Thyroid gland (tissue), 4 donors: Measurements from ENCODE around the gene HSD11B2. TPM values are rescaled to one million over a fixed set of nuclear protein-coding genes. Genes with fewer than 3 reads are reported as not detected.

Source experiments
- DNase-seq, 2 donors: peaks; one replicate each; pipeline ENCODE4 v3.0.0-alpha.2; 2019
- H3K27ac ChIP-seq, 3 donors: fragments of 200-600 bp; sonication (generic); 1 replicate in 2 of 3; 2 replicates in 1 of 3; pipeline ENCODE4 v1.5.1; 2016 to 2019; ENCODE audit warnings: mild to moderate bottlenecking in 1 of 3, moderate library complexity in 1 of 3
- H3K27me3 ChIP-seq: fragments of 200-600 bp; sonication (generic); one replicate; pipeline ENCODE4 v1.5.1; 2019
- H3K36me3 ChIP-seq, 2 donors: fragments of 200-600 bp; sonication (generic); one replicate each; pipeline ENCODE4 v1.5.1; 2016 to 2019
- H3K4me1 ChIP-seq, 2 donors: fragments of 200-600 bp; sonication (generic); one replicate each; pipeline ENCODE4 v1.5.1; 2017 to 2019
- H3K4me3 ChIP-seq, 3 donors: fragments of 200-600 bp; sonication (generic); replicated peaks in 1 of 3; 1 replicate in 2 of 3; 2 replicates in 1 of 3; pipeline ENCODE4 v1.5.1; 2016; ENCODE audit warnings: mild to moderate bottlenecking in 1 of 3
- H3K9me3 ChIP-seq: fragments of 200-600 bp; sonication (generic); one replicate; pipeline ENCODE4 v1.5.1; 2017
- POLR2A ChIP-seq, 2 donors: fragments of 450-650 bp; IDR thresholded peaks; one replicate each; pipeline ENCODE4 v1.6.1; 2017; ENCODE audit warnings: antibody characterized with exemption in 2 of 2, mild to moderate bottlenecking in 2 of 2, moderate library complexity in 1 of 2
- WGBS, 2 donors: methylation state at CpG; one replicate each; pipeline ENCODE4 v1.1.5; 2017; 5-methylcytosine and 5-hydroxymethylcytosine counted together
- intact Hi-C: fragments of 100-400 bp; cut with DNase I; formaldehyde crosslinking; loops from one replicate; pipeline ENCODE4 v1.15.1; 2023
- total RNA-seq, 4 donors: library from RNA; depleted of rRNA; stranded (reverse); fragments of >200 nt; gene quantifications; one replicate each; pipeline ENCODE4 v1.2.3, GENCODE V29; 2016
- TF ChIP-seq, protein P1 (sequence below), 6 experiments: fragments of 200-600 bp in 3 of 6; fragments of 450-650 bp in 3 of 6; sonication (generic) in 3 of 6; IDR thresholded peaks; one replicate each; pipeline ENCODE4 v1.5.1; 2016 to 2019; ENCODE audit warnings: antibody characterized with exemption in 6 of 6, mild to moderate bottlenecking in 2 of 6, inconsistent platforms in 1 of 6, moderate library complexity in 1 of 6

HSD11B2 gene
- total RNA-seq, 4 donors from 2014 or later, result 4.6 to 11.9 (median 9.0) TPM

DNA sequence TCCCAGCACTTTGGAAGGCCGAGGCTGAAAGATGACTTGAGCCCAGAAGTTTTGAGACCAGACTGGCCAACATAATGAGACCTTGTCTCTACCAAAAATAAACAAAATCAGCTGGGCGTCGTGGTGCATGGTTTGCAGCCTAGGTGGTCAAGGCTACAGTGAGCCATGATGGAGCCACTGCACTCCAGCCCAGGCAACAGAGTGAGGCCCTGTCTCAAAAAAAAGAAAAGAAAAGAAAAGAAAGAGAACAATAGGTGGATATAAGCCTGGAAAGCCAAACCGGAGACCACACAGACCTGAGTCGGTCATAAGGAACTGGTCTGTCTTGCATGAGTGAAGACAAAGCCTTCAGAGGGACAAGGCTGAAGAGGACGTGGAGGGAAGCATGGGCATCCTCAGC lies 35.7 kb downstream of the HSD11B2 start:
- Histone ChIP-seq H3K27me3 (no peaks in the 10 kb centered on the region), H3K4me3 (no peak overlapping the region), H3K36me3 (no peaks in the 10 kb centered on the region), H3K27ac (peak overlapping the region in 1 of 3 donors; percentile 21), H3K4me1 (peaks cover 45 to 71% of the 10 kb centered on the region in 2 donors), H3K9me3 (no peaks in the 10 kb centered on the region)
- TF ChIP-seq POLR2A (IDR thresholded peaks at IDR 0.05), result no peak
- TF ChIP-seq, protein P1, sequence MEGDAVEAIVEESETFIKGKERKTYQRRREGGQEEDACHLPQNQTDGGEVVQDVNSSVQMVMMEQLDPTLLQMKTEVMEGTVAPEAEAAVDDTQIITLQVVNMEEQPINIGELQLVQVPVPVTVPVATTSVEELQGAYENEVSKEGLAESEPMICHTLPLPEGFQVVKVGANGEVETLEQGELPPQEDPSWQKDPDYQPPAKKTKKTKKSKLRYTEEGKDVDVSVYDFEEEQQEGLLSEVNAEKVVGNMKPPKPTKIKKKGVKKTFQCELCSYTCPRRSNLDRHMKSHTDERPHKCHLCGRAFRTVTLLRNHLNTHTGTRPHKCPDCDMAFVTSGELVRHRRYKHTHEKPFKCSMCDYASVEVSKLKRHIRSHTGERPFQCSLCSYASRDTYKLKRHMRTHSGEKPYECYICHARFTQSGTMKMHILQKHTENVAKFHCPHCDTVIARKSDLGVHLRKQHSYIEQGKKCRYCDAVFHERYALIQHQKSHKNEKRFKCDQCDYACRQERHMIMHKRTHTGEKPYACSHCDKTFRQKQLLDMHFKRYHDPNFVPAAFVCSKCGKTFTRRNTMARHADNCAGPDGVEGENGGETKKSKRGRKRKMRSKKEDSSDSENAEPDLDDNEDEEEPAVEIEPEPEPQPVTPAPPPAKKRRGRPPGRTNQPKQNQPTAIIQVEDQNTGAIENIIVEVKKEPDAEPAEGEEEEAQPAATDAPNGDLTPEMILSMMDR (IDR thresholded peaks at IDR 0.05), result no peak
- WGBS, 2 donors, result 40 to 55% methylated on average over 6 of the region's 6 CpGs
- no peak for DNase-seq
- intact Hi-C loops, result loop anchor here (5.0 kb wide), 1 partner anchor 39 kb away; no protein-coding TSS in a partner anchor

DNA sequence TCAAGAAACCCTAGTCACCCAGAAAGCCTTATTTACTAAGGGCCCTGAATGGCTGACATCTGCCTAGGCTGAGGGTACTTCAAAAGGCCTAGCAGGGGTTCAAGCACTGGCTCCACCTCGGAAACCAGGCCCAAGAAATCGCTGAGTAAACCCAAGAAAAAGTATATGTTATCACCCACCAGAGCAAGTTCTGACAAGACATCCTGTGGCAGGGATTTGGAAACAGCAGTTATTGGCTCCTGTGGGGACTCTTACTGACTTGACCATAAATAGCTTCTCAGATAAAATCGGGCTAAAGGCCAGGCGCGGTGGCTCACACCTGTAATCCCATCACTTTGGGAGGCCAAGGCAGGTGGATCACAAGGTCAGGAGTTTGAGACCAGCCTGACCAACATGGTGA lies 37.8 kb downstream of the HSD11B2 start:
- Histone ChIP-seq H3K27ac (no peak overlapping the region), H3K27me3 (no peaks in the 10 kb centered on the region), H3K9me3 (no peaks in the 10 kb centered on the region), H3K4me1 (peaks cover 32 to 58% of the 10 kb centered on the region in 2 donors), H3K36me3 (no peaks in the 10 kb centered on the region), H3K4me3 (no peak overlapping the region)
- TF ChIP-seq POLR2A (IDR thresholded peaks at IDR 0.05), result no peak
- TF ChIP-seq, protein P1 (IDR thresholded peaks at IDR 0.05), result no peak
- intact Hi-C loops, result loop anchor here (5.0 kb wide), 1 partner anchor 41 kb away; no protein-coding TSS in a partner anchor
- 84 to 91% methylated on average over 5 of the region's 5 CpGs for WGBS, 2 donors
- no peak for DNase-seq

DNA sequence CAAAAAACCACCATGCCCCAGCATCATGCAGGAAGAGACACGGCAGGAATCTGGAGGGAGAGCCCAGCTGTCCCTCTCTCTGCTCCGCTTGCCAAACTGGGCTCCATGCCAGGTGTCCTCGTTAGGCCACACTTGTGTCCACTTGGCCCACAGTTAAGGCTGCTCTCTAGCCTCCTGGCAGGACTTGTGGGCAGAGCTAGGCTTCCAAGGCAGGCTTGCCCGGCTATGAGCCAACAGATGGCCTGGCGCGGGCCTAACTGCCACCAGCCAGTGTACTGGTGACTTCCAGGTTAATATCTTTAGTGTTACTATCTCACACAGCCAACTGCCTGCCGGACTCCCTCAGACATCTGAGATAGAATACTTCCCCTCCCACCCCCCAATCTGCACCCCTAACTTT lies 39.4 kb downstream of the HSD11B2 start:
- 4 to 11% methylated on average over 4 to 7 of the region's 7 CpGs for WGBS, 2 donors
- peak; percentile 98 to 99 for DNase-seq
- H3K27me3 ChIP-seq, result no peaks in the 10 kb centered on the region

DNA sequence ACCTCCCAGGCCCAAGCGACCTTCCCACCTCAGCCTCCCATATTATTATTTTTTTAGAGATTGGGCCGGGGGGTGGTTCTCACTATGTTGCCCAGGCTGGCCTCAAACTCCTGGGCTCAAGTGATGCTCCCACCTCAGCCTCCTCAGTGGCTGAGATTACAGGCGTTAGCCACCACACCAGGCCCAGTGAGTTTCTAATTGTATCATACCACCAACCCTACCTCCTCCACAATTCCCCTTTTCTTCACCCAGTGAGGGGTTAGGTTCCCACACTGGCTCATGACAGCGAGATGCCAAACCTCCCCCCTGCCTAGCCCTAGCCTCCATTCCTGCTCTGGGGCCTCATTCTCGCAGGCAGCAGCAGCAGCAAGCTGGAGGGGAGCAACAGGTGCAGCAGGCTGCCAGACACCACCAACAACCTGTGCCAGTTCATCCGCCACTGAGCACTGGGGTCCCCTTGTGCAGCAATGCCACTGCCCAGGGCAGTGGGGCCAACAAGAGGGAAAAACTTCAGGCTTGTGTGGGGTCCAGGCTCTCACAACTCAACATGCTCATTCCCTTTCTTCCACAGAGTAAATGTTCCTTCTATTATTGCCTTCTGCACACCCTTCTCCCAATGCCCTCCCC lies 41.0 kb downstream of the HSD11B2 start:
- no peak for TF ChIP-seq POLR2A (IDR thresholded peaks at IDR 0.05)
- Histone ChIP-seq H3K27me3 (no peaks in the 10 kb centered on the region), H3K36me3 (no peaks in the 10 kb centered on the region), H3K4me3 (no peak overlapping the region), H3K4me1 (peaks cover 36 to 60% of the 10 kb centered on the region in 2 donors), H3K27ac (peak overlapping the region in 1 of 3 donors; percentile 17), H3K9me3 (no peaks in the 10 kb centered on the region)
- WGBS, 2 donors, result 92 to 99% methylated on average over 6 of the region's 6 CpGs
- intact Hi-C loops, result no loop called here
- DNase-seq, result no peak

More for the DNA sequence above, 39.4 kb downstream of the HSD11B2 start:
- Histone ChIP-seq H3K4me3 (no peak overlapping the region), H3K4me1 (peaks cover 38 to 60% of the 10 kb centered on the region in 2 donors), H3K36me3 (no peaks in the 10 kb centered on the region), H3K9me3 (no peaks in the 10 kb centered on the region), H3K27ac (peak overlapping the region in 2 of 3 donors; percentile 49 to 57)
- TF ChIP-seq, protein P1 (IDR thresholded peaks at IDR 0.05), result peak in 1 of 6 experiments; percentile 5
- no peak for TF ChIP-seq POLR2A (IDR thresholded peaks at IDR 0.05)
- intact Hi-C loops, result no loop called here

DNA sequence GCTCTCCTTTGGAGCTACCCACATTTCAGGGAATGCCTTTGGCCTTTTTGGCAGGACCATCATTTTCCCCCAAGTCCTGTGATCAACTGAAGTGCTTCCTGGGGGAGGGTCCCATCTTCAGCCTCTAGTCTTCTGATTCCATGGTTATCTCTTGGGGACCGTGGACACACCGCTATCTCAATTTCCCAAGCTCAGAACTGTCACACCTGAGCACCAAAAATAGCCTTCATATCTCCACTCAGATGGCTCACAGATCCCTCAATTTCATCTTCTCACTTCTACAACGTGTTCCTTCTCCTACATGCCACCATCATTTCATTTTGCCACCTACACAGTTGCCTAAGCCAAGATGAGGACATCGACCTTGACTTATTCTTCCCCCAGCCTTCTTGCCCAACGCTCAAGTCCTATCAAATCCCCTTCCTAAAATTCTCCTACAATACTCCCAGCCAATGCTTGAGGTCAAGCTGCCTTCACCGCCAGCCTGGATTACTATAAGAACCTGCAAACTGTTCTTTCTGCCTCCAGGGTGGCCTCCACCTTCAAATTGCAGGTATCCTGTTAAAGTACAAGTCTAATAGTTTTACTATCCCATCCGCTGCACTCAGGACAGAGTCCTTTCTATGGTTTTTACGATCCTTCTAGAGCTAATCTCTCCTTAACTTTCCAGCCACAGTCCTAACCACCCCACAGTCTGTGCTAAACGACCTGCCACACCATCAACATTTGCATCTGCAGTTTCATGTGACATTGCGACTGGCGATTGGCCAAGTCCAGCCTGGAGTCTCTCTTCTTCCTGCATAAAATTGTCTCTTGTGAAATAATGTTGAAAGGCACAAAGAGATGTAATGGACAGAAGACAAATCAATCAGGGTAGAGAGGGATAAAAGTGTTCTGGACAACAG lies 43.9 kb downstream of the HSD11B2 start:
- no peak overlapping the region for H3K4me3 ChIP-seq
- H3K4me1 ChIP-seq, result peaks cover 41 to 63% of the 10 kb centered on the region in 2 donors
- TF ChIP-seq POLR2A (IDR thresholded peaks at IDR 0.05), result no peak
- TF ChIP-seq, protein P1 (IDR thresholded peaks at IDR 0.05), result no peak
- no peaks in the 10 kb centered on the region for H3K27me3 ChIP-seq
- no peak for DNase-seq
- H3K36me3 ChIP-seq, result no peaks in the 10 kb centered on the region
- no peaks in the 10 kb centered on the region for H3K9me3 ChIP-seq
- 93 to 95% methylated on average over 11 of the region's 11 CpGs for WGBS, 2 donors
- intact Hi-C loops, result no loop called here
- H3K27ac ChIP-seq, result peak overlapping the region in 1 of 3 donors; percentile 36
